ENCODE results near the gene ZNF853. TPM values are rescaled to one million over a fixed set of nuclear protein-coding genes. Genes with fewer than 3 reads are reported as not detected.

The ZNF853 gene
- total and polyA plus RNA-seq, 10 of the 15 experiments (the other 5 are each of a cell fraction or from before 2014, with no cell fraction given), result 0.04 to 0.26 (median 0.05) TPM; not detected in 4

DNA sequence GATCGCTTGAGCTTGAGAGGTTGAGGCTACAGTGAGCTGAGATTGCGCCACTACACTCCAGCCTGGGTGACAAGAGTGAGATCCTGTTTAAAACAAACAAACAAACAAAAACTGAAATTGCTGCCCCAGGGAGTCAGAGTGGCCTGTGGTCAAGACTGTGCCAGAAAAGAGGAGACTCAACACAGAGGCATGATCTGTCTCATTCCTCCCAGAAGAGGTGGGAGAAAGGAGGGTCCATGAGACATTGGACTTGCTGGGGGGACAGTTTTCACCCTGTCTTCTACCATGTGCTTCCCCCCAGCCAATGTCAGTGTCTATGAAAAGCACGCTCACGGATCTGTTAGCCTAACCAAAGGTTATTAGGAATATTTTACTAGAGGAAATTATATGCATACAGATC lies 3.2 kb downstream of the ZNF853 start:
- Histone ChIP-seq H3K79me2 (ENCODE audit: control insufficient read depth, insufficient read depth, low read length) (no peaks in the 10 kb centered on the region), H4K20me1 (ENCODE audit: control insufficient read depth, insufficient read depth) (no peaks in the 10 kb centered on the region), H3K4me1 (ENCODE audit: control insufficient read depth, insufficient read depth, low read length) (peaks cover 18% of the 10 kb centered on the region), H3K36me3 (ENCODE audit: control insufficient read depth in 2 of 2, insufficient read depth in 2 of 2, low read length in 1 of 2) (no peaks in the 10 kb centered on the region), H3K4me3 (no peak overlapping the region), H3K27me3 (replicated peaks in 1 of 2; ENCODE audit: control insufficient read depth in 2 of 2, insufficient read depth in 2 of 2, low read length in 1 of 2) (peaks cover 0 to 10% of the 10 kb centered on the region in 2 experiments; a peak in 3 of 4 replicates), H3K9ac (ENCODE audit: control insufficient read depth, insufficient read depth, low read length) (no peak overlapping the region), H3K9me3 (replicated peaks; ENCODE audit: control insufficient read depth, insufficient read depth, low read length) (no peaks in the 10 kb centered on the region), H3K4me2 (ENCODE audit: control insufficient read depth, insufficient read depth) (no peak overlapping the region), H2AFZ (ENCODE audit: control insufficient read depth, low read depth, low read length) (no peak overlapping the region), H3K27ac (ENCODE audit: control insufficient read depth, insufficient read depth) (no peak overlapping the region)
- ATAC-seq (no peak), FAIRE-seq (no peak), DNase-seq (ENCODE audit: low read depth, low spot score) (no peak)
- WGBS (ENCODE audit: insufficient coverage, insufficient replicate concordance, low lambda C conversion rate, missing lambda C conversion rate), result 62% methylated on average over 4 of the region's 4 CpGs
- BruUV-seq (replicated peaks), result no TSS peak
- CTCF ChIA-PET, result interaction anchor here (1.2 kb wide), 1 partner anchor 103 kb away, joined by 4 read pairs; no protein-coding TSS in a partner anchor
- POLR2A ChIA-PET, result no interaction called here
- intact Hi-C loops (cut with micrococcal nuclease; ENCODE audit: unreplicated experiment), result no loop called here
- RAD21 ChIA-PET (ENCODE audit: unreplicated experiment), result interaction anchor here (0.6 kb wide), 1 partner anchor 1250 kb away, joined by 3 read pairs; no protein-coding TSS in a partner anchor
- SMC1A ChIA-PET (ENCODE audit: uncharacterized antibody, unreplicated experiment), result no interaction called here
- in situ Hi-C loops (cut with MboI), result no loop called here
- TF ChIP-seq CEBPZ (IDR thresholded peaks at IDR 0.05; ENCODE audit: low read depth, low read length), result no peak
- no peak for TF ChIP-seq HDAC6 (IDR thresholded peaks at IDR 0.05; ENCODE audit: unreplicated experiment)
- no peak for TF ChIP-seq RELB (IDR thresholded peaks at IDR 0.05; ENCODE audit: low read depth)
- TF ChIP-seq RBBP5 (conservative IDR thresholded peaks at IDR 0.05), result no peak
- no peak for TF ChIP-seq IRF5 (IDR thresholded peaks at IDR 0.05; ENCODE audit: borderline replicate concordance)
- TF ChIP-seq, protein P1, sequence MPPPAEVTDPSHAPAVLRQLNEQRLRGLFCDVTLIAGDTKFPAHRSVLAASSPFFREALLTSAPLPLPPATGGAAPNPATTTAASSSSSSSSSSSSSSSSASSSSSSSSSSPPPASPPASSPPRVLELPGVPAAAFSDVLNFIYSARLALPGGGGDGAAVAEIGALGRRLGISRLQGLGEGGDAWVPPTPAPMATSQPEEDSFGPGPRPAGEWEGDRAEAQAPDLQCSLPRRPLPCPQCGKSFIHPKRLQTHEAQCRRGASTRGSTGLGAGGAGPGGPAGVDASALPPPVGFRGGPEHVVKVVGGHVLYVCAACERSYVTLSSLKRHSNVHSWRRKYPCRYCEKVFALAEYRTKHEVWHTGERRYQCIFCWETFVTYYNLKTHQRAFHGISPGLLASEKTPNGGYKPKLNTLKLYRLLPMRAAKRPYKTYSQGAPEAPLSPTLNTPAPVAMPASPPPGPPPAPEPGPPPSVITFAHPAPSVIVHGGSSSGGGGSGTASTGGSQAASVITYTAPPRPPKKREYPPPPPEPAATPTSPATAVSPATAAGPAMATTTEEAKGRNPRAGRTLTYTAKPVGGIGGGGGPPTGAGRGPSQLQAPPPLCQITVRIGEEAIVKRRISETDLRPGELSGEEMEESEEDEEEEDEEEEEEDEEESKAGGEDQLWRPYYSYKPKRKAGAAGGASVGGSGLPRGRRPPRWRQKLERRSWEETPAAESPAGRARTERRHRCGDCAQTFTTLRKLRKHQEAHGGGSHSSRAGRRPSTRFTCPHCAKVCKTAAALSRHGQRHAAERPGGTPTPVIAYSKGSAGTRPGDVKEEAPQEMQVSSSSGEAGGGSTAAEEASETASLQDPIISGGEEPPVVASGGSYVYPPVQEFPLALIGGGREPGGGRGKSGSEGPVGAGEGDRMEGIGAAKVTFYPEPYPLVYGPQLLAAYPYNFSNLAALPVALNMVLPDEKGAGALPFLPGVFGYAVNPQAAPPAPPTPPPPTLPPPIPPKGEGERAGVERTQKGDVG (CRISPR knock-in tag; IDR thresholded peaks at IDR 0.05), result no peak
- TF ChIP-seq TCF3 (IDR thresholded peaks at IDR 0.05; ENCODE audit: borderline replicate concordance, insufficient read depth, low read depth, low read length), result no peak
- no peak for TF ChIP-seq E2F4 (IDR thresholded peaks at IDR 0.05; ENCODE audit: low read depth, low read length)
- TF ChIP-seq, protein P2, sequence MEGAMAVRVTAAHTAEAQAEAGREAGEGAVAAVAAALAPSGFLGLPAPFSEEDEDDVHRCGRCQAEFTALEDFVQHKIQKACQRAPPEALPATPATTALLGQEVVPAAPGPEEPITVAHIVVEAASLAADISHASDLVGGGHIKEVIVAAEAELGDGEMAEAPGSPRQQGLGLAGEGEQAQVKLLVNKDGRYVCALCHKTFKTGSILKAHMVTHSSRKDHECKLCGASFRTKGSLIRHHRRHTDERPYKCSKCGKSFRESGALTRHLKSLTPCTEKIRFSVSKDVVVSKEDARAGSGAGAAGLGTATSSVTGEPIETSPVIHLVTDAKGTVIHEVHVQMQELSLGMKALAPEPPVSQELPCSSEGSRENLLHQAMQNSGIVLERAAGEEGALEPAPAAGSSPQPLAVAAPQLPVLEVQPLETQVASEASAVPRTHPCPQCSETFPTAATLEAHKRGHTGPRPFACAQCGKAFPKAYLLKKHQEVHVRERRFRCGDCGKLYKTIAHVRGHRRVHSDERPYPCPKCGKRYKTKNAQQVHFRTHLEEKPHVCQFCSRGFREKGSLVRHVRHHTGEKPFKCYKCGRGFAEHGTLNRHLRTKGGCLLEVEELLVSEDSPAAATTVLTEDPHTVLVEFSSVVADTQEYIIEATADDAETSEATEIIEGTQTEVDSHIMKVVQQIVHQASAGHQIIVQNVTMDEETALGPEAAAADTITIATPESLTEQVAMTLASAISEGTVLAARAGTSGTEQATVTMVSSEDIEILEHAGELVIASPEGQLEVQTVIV (IDR thresholded peaks at IDR 0.05; ENCODE audit: borderline replicate concordance, partially characterized antibody), result no peak
